Measurements from ENCODE around the gene NR1H2. TPM values are rescaled to one million over a fixed set of nuclear protein-coding genes. Genes with fewer than 3 reads are reported as not detected.

NR1H2 gene
- total and polyA plus RNA-seq, 7 donors: 74.9 to 153 (median 135) TPM

DNA sequence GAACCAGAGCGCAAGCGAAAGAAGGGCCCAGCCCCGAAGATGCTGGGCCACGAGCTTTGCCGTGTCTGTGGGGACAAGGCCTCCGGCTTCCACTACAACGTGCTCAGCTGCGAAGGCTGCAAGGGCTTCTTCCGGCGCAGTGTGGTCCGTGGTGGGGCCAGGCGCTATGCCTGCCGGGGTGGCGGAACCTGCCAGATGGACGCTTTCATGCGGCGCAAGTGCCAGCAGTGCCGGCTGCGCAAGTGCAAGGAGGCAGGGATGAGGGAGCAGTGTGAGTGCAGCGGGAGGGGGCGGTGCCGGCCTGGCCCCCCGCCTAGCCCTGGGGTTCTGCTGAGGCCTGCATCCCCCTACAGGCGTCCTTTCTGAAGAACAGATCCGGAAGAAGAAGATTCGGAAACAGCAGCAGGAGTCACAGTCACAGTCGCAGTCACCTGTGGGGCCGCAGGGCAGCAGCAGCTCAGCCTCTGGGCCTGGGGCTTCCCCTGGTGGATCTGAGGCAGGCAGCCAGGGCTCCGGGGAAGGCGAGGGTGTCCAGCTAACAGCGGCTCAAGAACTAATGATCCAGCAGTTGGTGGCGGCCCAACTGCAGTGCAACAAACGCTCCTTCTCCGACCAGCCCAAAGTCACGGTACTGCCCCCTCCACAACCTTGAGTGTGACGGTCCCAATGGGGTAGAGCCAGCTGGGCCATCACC is 2.1 kb downstream of the NR1H2 start:
- Histone ChIP-seq H3K4me3 (no peak overlapping the region), H3K4me1 (peaks cover 7% of the 10 kb centered on the region), H3K27me3 (ENCODE audit: insufficient read depth in 3 of 3, low read length in 2 of 3) (no peaks in the 10 kb centered on the region), H3K36me3 (ENCODE audit: insufficient read depth in 1 of 2, low read depth in 1 of 2) (peaks cover 0 to 60% of the 10 kb centered on the region in 2 donors), H3K27ac (no peak overlapping the region), H3K9me3 (no peaks in the 10 kb centered on the region)
- 89 to 93% (median 90%) methylated on average over 36 of the region's 36 CpGs for WGBS, 3 donors
- TF ChIP-seq, protein P1, sequence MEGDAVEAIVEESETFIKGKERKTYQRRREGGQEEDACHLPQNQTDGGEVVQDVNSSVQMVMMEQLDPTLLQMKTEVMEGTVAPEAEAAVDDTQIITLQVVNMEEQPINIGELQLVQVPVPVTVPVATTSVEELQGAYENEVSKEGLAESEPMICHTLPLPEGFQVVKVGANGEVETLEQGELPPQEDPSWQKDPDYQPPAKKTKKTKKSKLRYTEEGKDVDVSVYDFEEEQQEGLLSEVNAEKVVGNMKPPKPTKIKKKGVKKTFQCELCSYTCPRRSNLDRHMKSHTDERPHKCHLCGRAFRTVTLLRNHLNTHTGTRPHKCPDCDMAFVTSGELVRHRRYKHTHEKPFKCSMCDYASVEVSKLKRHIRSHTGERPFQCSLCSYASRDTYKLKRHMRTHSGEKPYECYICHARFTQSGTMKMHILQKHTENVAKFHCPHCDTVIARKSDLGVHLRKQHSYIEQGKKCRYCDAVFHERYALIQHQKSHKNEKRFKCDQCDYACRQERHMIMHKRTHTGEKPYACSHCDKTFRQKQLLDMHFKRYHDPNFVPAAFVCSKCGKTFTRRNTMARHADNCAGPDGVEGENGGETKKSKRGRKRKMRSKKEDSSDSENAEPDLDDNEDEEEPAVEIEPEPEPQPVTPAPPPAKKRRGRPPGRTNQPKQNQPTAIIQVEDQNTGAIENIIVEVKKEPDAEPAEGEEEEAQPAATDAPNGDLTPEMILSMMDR (IDR thresholded peaks at IDR 0.05): no peak
- DNase-seq: no peak
- ATAC-seq: no peak
- intact Hi-C loops (cut with DNase I): no loop called here

DNA sequence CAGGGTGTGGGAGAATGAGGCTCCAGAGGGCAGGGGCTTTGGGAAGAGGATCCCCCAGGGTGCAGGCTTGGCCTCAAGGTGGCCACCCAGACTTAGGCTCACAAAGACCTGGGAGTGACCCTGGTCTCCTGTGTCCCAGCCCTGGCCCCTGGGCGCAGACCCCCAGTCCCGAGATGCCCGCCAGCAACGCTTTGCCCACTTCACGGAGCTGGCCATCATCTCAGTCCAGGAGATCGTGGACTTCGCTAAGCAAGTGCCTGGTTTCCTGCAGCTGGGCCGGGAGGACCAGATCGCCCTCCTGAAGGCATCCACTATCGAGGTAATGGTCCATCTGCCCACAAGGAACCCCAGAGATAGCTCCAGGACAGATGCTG is 2.6 kb downstream of the NR1H2 start:
- Histone ChIP-seq H3K27ac (no peak overlapping the region), H3K4me3 (no peak overlapping the region), H3K9me3 (no peaks in the 10 kb centered on the region), H3K27me3 (ENCODE audit: insufficient read depth in 3 of 3, low read length in 2 of 3) (no peaks in the 10 kb centered on the region), H3K36me3 (ENCODE audit: insufficient read depth in 1 of 2, low read depth in 1 of 2) (peaks cover 0 to 60% of the 10 kb centered on the region in 2 donors), H3K4me1 (peaks cover 7% of the 10 kb centered on the region)
- no peak for ATAC-seq
- TF ChIP-seq, protein P1 (IDR thresholded peaks at IDR 0.05): no peak
- intact Hi-C loops (cut with DNase I): no loop called here
- no peak for DNase-seq
- WGBS, 3 donors: 90 to 96% (median 93%) methylated on average over 10 of the region's 10 CpGs

DNA sequence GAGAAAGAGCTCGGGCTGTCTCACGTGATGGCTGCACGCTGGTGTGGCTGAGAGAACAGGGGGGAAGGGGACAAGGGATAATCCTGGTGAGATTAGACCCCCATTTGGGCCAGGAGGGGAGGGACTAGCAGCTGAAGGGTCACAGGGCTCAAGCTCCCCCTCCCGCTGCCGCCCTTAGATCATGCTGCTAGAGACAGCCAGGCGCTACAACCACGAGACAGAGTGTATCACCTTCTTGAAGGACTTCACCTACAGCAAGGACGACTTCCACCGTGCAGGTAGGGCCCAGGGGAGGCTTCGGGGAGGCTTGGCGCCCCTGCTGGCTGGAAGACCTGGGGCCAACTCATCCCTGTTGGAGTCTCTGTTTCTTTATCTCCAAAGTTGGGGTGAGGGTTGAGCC is 3.3 kb downstream of the NR1H2 start:
- Histone ChIP-seq H3K4me3 (no peak overlapping the region), H3K36me3 (ENCODE audit: insufficient read depth in 1 of 2, low read depth in 1 of 2) (peaks cover 0 to 60% of the 10 kb centered on the region in 2 donors), H3K27ac (no peak overlapping the region), H3K27me3 (ENCODE audit: insufficient read depth in 3 of 3, low read length in 2 of 3) (no peaks in the 10 kb centered on the region), H3K4me1 (peaks cover 7% of the 10 kb centered on the region), H3K9me3 (no peaks in the 10 kb centered on the region)
- intact Hi-C loops (cut with DNase I): no loop called here
- TF ChIP-seq, protein P1 (IDR thresholded peaks at IDR 0.05): no peak
- ATAC-seq (no peak), DNase-seq (no peak)
- 92 to 94% (median 93%) methylated on average over 11 of the region's 11 CpGs for WGBS, 3 donors

DNA sequence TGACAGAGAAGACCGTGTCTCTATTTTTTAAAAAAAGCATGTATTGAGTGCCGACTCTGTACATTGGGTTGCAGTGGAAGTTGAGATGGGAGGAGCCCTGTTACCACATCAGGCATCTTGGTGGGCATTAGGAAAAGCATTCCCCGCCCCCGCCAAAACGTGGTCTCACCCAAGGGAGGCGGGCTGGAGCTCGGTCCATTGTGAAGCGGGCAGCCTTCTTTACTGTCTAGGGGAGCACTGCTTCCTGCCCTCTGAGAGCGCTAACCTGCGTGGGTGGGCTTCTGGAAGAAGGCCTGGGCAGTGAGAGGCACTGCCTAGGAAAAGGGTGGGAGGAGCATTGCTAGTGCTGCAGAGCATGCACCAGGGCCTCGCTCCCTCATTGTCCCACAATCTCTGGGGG is 3.9 kb downstream of the NR1H2 start:
- WGBS, 3 donors: 78 to 81% (median 78%) methylated on average over 11 of the region's 11 CpGs
- Histone ChIP-seq H3K27ac (no peak overlapping the region), H3K4me1 (peaks cover 10% of the 10 kb centered on the region), H3K9me3 (no peaks in the 10 kb centered on the region), H3K27me3 (ENCODE audit: insufficient read depth in 3 of 3, low read length in 2 of 3) (no peaks in the 10 kb centered on the region), H3K4me3 (no peak overlapping the region), H3K36me3 (ENCODE audit: insufficient read depth in 1 of 2, low read depth in 1 of 2) (peaks cover 0 to 60% of the 10 kb centered on the region in 2 donors)
- TF ChIP-seq, protein P1 (IDR thresholded peaks at IDR 0.05): no peak
- intact Hi-C loops (cut with DNase I): no loop called here
- ATAC-seq: no peak
- no peak for DNase-seq

DNA sequence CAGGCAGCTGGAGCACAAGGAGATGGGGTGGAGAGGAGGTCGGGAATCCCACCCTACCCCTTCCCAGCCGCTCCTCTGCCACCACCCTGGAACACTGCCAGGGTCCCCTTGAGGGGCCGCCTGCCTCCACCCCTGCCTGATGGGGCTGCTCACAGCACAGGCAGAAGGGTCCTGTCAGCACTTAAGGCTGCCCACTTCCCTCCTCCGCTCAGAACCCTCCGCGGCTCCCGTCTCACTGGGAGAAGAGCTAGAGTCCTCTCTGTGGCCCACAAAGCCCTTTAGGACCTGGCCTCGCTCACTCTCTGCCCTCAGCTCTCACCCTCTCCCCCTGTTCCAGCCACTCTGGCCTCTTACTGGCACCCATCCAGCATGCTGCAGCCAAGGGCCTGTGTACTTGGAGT is 4.5 kb downstream of the NR1H2 start:
- Histone ChIP-seq H3K9me3 (no peaks in the 10 kb centered on the region), H3K36me3 (ENCODE audit: insufficient read depth in 1 of 2, low read depth in 1 of 2) (peaks cover 0 to 60% of the 10 kb centered on the region in 2 donors), H3K4me1 (peaks cover 11% of the 10 kb centered on the region), H3K4me3 (no peak overlapping the region), H3K27ac (no peak overlapping the region), H3K27me3 (ENCODE audit: insufficient read depth in 3 of 3, low read length in 2 of 3) (no peaks in the 10 kb centered on the region)
- ATAC-seq (no peak), DNase-seq (no peak)
- 69 to 81% (median 71%) methylated on average over 8 of the region's 8 CpGs for WGBS, 3 donors
- TF ChIP-seq, protein P1 (IDR thresholded peaks at IDR 0.05): no peak
- intact Hi-C loops (cut with DNase I): no loop called here

All from psoas muscle (tissue), 8 donors.